GM19324 (cell line): ENCODE results near the gene ZNF837.
"Not testable (repeated sequence)": the region's sequence is repeated elsewhere in the genome, so short reads cannot be mapped to it uniquely, and the experiment has no call there.

ENCODE experiments used
- ATAC-seq: cut with Tn5 transposase; IDR thresholded peaks from one replicate; pipeline ENCODE4 v1.9.1; 2021; ENCODE audit warnings: mild to moderate bottlenecking, moderate library complexity; ENCODE audit not compliant: unreplicated experiment, low FRiP score

Gene ZNF837

GRCh38 chr19:58380662-58381459 is at the start of gene ZNF837:
Gene ZNF837 (minus strand): TSS chr19:58381030. CDS start chr19:58369332, 11,698 bp downstream.
- ATAC-seq: peak; percentile 88

DNA sequence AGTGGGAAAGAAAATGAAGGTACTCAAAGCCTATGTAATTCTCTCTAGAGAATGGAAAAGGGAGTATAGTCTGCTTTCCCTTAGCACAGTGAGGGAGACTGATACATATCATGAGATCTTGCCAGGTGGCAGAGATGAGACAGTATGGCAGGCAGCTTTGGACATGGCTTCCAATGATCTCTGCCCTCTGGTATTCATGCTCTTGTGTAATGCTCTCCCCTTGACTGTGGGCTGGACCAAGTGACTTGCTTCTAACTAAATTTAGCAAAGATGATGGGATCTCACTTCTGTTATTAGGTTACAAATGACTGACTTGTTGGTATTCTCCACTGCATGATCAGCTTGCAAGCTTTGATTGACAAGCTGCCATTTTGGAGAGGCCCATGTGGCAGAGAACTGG is 48.9 kb upstream of the ZNF837 start:
- ATAC-seq: no peak

- no peak for ATAC-seq
Measured at GRCh38 chr19:58428617-58429016, 47.8 kb upstream of the ZNF837 start.

GRCh38 chr19:58417071-58417470 is 36.2 kb upstream of the ZNF837 start:
- ATAC-seq: no peak

- ATAC-seq: no peak
Measured at GRCh38 chr19:58416604-58417003, 35.8 kb upstream of the ZNF837 start.

- peak; percentile 16 for ATAC-seq
Measured at GRCh38 chr19:58409010-58409790, 28.4 kb upstream of the ZNF837 start.

- ATAC-seq: peak; percentile 92
Measured at GRCh38 chr19:58408152-58409009, 27.6 kb upstream of the ZNF837 start, which contains the start of gene ZNF584. Gene ZNF584 (plus strand): TSS chr19:58408649. CDS start chr19:58409148, 499 bp downstream.

GRCh38 chr19:58407658-58408151 is 26.9 kb upstream of the ZNF837 start:
- no peak for ATAC-seq

GRCh38 chr19:58406818-58407657 is 26.2 kb upstream of the ZNF837 start:
- ATAC-seq: no peak

GRCh38 chr19:58403920-58404478 is 23.2 kb upstream of the ZNF837 start:
- not testable (repeated sequence) for ATAC-seq

GRCh38 chr19:58401840-58402421 is 21.1 kb upstream of the ZNF837 start:
- ATAC-seq: no peak

DNA sequence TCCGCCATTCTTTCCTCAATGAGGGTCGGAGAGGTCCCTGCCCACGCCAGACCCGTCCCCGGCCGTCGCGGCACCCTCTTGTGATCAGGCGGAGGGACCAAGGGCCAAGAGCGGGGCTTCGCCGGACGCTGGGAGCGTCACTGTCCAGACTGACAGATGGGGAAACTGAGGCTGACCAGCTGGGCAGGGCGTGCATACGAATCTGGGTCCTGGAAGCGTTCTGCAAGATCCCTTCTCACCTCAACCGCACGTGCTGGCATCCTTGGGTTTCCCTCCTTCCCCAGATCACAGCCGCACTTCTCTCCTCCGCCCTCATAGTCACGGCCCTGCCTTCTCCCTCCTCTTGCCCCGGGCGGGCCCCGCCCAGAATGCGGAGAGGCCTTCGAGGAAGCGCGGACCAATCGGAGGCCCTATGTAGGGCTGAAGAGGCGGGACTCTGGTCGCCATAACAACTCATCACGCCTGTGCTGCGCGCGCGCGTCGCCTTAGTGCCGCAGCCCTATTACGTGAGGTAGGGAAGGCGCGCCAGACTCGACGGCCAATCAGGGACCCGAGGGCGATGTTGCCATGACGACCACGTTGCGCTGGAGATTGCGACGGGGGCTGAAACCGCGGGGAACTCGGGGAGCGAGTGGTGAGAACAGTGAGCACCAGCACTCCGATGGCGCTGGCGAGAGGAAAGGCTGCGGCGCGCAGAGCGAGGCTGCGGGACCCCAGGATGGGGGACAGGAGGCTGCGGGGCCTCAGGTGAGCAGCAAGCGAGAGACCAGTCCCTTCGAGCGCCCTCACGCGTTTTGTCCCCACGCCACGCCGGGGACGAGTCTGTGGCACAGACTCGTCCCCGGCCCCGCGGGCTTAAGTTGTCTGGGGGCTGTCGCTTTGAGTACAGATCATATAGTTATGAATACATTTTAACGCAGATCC is 20.3 kb upstream of the ZNF837 start:
- ATAC-seq: peak; percentile 98

DNA sequence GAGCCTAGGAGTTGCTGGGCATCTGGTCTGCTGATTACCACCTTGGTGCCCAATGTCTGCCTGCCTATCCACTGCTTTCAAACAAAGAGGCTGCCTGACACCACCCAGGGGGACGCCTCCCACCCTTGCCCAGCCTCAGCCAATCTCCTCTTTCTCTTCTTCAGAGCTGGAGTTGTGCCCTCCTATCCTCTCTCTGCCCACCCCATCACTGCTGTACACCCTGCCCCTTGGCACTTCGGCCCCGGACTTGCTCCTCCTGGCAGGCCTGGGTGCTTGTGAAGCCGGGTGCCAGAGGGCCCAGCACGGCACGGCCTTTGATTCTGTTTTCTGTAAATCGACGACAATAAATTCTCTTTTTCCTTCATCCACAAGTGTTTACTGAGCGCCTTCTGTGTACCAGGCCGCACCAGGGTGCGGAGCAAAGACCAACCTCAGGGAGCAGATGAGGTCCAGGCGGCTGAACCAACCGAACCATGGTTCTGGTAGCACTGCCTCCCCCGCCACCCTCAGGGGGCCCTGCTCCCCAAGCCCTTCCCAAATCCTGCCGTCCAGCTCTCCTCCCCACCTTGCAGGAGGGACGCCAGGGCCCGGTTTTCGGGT is 19.6 kb upstream of the ZNF837 start:
- ATAC-seq: no peak

GRCh38 chr19:58399903-58400302 is 19.1 kb upstream of the ZNF837 start:
- no peak for ATAC-seq

- ATAC-seq: no peak
Measured at GRCh38 chr19:58398545-58398944, 17.7 kb upstream of the ZNF837 start.

GRCh38 chr19:58398087-58398486 is 17.3 kb upstream of the ZNF837 start:
- no peak for ATAC-seq

DNA sequence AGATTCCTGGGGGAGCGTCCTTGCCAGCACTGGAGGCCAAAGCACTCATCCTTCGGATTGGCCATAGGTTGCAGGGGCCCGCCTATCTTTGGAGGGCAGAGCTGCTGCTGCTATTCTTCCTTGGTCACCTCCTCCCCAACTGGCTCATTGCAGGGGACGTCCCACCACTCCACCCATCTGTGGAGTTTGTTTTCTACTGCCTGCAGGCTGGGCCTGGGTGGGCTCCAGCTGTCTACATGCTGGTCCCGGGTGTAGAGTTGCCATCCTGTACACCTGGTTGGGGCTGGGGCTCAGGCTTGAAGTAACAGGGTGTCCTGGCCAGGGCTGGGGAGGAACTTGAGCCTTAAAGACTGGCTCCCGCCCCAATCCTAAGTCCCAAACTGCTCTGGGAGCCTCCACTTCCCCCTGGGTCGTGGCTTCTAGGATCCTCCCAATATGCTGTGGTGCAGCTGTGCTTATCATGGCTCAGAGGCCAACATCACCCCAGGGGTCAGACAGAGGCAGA is 16.8 kb upstream of the ZNF837 start:
- ATAC-seq: no peak
